HL-60 (cell line): ENCODE data around the gene CACNA1C.

Experiments
- GABPA ChIP-seq: IDR thresholded peaks from 2 replicates; pipeline ENCODE4 v1.6.1; 2012; ENCODE audit warnings: low read depth
- POLR2AphosphoS5 ChIP-seq: IDR thresholded peaks from 2 replicates; pipeline ENCODE4 v1.6.1; 2012; ENCODE audit warnings: low read depth
- TF ChIP-seq, protein P1 (sequence below): IDR thresholded peaks from one replicate; pipeline ENCODE4 v1.5.1; 2011; ENCODE audit warnings: low read length, control low read depth, inconsistent platforms; ENCODE audit not compliant: insufficient read depth
- TF ChIP-seq, protein P2 (sequence below): IDR thresholded peaks from 2 replicates; pipeline ENCODE4 v1.6.1; 2012; ENCODE audit warnings: low read depth; ENCODE audit not compliant: insufficient replicate concordance

DNA sequence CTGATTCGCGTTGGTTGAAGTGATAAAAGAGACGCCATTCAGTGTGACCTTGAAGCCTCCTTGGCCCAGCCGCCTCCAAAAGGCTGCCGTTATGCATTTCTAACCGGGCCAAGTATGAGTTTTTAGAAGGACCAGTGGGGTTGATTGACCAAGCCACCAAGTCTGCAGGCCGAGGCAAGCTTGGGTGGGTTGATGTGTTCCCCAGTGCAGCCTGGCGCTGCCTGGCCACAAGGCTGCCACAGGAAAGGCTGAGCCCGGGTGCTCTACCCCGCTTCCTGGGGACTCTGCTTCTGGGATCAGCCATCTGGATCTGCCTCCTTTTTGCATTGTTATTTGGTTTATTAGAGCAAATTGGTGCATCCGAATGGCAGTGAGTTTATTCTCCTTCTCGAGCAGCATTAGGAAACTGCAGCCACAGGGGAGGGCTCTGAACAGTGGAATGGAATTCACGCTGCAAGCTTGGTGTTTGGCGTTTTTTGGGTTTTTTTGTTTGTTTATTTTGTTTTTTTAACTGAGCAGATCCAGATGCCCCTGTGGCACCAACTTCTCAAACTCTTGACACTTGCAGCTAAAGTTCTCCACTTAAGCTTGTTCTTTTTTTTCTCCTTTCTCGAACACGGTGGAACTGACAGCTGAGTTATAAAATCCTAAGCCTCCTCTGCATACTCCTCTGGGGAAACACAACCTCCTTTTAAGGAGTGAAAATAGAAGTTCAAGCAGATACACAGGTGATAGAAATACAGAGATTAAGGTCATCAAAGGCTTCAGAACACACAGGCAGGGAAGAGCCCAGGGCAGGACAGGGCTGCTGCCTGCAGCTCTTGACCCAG lies 596.6 kb downstream of the CACNA1C start:
- TF ChIP-seq POLR2AphosphoS5 (no peak), GABPA (no peak)
- TF ChIP-seq, protein P1, sequence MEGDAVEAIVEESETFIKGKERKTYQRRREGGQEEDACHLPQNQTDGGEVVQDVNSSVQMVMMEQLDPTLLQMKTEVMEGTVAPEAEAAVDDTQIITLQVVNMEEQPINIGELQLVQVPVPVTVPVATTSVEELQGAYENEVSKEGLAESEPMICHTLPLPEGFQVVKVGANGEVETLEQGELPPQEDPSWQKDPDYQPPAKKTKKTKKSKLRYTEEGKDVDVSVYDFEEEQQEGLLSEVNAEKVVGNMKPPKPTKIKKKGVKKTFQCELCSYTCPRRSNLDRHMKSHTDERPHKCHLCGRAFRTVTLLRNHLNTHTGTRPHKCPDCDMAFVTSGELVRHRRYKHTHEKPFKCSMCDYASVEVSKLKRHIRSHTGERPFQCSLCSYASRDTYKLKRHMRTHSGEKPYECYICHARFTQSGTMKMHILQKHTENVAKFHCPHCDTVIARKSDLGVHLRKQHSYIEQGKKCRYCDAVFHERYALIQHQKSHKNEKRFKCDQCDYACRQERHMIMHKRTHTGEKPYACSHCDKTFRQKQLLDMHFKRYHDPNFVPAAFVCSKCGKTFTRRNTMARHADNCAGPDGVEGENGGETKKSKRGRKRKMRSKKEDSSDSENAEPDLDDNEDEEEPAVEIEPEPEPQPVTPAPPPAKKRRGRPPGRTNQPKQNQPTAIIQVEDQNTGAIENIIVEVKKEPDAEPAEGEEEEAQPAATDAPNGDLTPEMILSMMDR = no peak
- TF ChIP-seq, protein P2, sequence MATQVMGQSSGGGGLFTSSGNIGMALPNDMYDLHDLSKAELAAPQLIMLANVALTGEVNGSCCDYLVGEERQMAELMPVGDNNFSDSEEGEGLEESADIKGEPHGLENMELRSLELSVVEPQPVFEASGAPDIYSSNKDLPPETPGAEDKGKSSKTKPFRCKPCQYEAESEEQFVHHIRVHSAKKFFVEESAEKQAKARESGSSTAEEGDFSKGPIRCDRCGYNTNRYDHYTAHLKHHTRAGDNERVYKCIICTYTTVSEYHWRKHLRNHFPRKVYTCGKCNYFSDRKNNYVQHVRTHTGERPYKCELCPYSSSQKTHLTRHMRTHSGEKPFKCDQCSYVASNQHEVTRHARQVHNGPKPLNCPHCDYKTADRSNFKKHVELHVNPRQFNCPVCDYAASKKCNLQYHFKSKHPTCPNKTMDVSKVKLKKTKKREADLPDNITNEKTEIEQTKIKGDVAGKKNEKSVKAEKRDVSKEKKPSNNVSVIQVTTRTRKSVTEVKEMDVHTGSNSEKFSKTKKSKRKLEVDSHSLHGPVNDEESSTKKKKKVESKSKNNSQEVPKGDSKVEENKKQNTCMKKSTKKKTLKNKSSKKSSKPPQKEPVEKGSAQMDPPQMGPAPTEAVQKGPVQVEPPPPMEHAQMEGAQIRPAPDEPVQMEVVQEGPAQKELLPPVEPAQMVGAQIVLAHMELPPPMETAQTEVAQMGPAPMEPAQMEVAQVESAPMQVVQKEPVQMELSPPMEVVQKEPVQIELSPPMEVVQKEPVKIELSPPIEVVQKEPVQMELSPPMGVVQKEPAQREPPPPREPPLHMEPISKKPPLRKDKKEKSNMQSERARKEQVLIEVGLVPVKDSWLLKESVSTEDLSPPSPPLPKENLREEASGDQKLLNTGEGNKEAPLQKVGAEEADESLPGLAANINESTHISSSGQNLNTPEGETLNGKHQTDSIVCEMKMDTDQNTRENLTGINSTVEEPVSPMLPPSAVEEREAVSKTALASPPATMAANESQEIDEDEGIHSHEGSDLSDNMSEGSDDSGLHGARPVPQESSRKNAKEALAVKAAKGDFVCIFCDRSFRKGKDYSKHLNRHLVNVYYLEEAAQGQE = no peak
